Non-pigmented ciliary epithelial cell (primary cell): ENCODE measurements around the gene DPP10.

Source experiments
- DNase-seq: peaks from one replicate; pipeline ENCODE4 v3.0.0-alpha.2; 2010; ENCODE audit warnings: low read depth

The DPP10 gene

GRCh38 chr2:115739574-115739973 is 1297.1 kb downstream of the DPP10 start:
- DNase-seq = no peak

GRCh38 chr2:115746151-115746550 is 1303.7 kb downstream of the DPP10 start:
- no peak for DNase-seq

GRCh38 chr2:115757286-115757685 is 1314.8 kb downstream of the DPP10 start:
- DNase-seq = no peak

GRCh38 chr2:115763601-115764000 is 1321.2 kb downstream of the DPP10 start:
- no peak for DNase-seq

GRCh38 chr2:115771516-115771915 is 1329.1 kb downstream of the DPP10 start:
- no peak for DNase-seq

- no peak for DNase-seq
These were observed 1331.9 kb downstream of the DPP10 start for GRCh38 chr2:115774361-115774760.

GRCh38 chr2:115779085-115779632 is 1336.7 kb downstream of the DPP10 start:
- no peak for DNase-seq

GRCh38 chr2:115782286-115782685 is 1339.8 kb downstream of the DPP10 start:
- DNase-seq = no peak

- no peak for DNase-seq
These were observed 1353.6 kb downstream of the DPP10 start for GRCh38 chr2:115796078-115796477.

GRCh38 chr2:115807276-115807675 is 1364.8 kb downstream of the DPP10 start:
- no peak for DNase-seq

- DNase-seq = no peak
These were observed 1383.5 kb downstream of the DPP10 start for GRCh38 chr2:115825912-115826311.

GRCh38 chr2:115833196-115833595 is 1390.8 kb downstream of the DPP10 start:
- no peak for DNase-seq

- no peak for DNase-seq
These were observed 1396.1 kb downstream of the DPP10 start for GRCh38 chr2:115838539-115838938.

- DNase-seq = no peak
These were observed 1399.9 kb downstream of the DPP10 start for GRCh38 chr2:115842306-115842705.

GRCh38 chr2:115848192-115848591 is 1405.8 kb downstream of the DPP10 start:
- no peak for DNase-seq

- no peak for DNase-seq
These were observed 1424.6 kb downstream of the DPP10 start for GRCh38 chr2:115867024-115867423.

- DNase-seq = no peak
These were observed 1432.0 kb downstream of the DPP10 start for GRCh38 chr2:115874427-115874826.

GRCh38 chr2:115880558-115880957 is 1438.1 kb downstream of the DPP10 start:
- DNase-seq = no peak

- DNase-seq = no peak
These were observed 1444.9 kb downstream of the DPP10 start for GRCh38 chr2:115887209-115887776.
